ENCODE measurements around the gene SMOC1. TPM values are rescaled to one million over a fixed set of nuclear protein-coding genes. Genes with fewer than 3 reads are reported as not detected.

Gene SMOC1
- total RNA-seq, 1 experiment from 2014 or later, result 0.14 TPM

DNA sequence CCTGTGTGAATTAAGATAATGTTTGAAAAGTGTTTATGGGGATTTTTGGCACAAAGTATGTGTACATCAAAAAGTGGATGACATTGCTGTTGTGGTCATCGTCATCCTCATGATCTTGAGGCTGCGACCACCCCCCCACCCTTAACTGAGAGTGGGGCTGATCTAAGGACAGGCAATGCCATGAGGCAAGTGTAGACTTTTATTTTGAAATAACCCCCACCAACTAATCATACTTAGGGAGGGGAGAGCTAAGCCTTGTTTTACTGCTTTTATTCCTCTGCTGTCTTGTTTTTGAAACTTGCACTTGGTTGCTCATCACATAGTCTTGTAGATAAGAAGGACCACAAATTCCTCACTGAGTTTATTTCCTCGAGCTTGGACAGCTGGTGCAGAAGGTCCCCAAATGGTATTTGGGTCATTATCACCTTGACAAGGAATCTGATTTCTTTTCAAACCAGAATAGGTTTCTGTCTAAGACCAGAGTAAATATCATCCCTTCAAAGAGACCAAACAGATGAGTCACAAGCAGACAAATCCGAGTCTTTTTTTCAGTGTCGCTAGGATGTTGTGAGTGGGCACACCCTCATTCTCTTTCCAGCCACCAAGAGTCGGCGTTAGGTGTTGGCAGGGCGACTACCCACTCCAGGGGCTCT, 23.9 kb upstream of the SMOC1 start:
- peak in 1 of 2 experiments; percentile 32 for DNase-seq
- ChIA-PET POLR2A (no interaction called here), CTCF (no interaction called here)
- peaks cover 10% of the 10 kb centered on the region for H3K4me1 Mint-ChIP-seq (ENCODE audit: low read depth, unreplicated experiment)
- H3K4me3 ChIP-seq (ENCODE audit: low read depth, low read length), result no peak overlapping the region
- no peaks in the 10 kb centered on the region for H3K36me3 ChIP-seq (ENCODE audit: control insufficient read depth, insufficient read depth, low read length)
- peaks cover 2% of the 10 kb centered on the region for H3K36me3 Mint-ChIP-seq (ENCODE audit: insufficient read depth, unreplicated experiment)
- H3K27ac Mint-ChIP-seq (ENCODE audit: unreplicated experiment), result no peak overlapping the region
- H3K9me3 ChIP-seq, result no peaks in the 10 kb centered on the region
- no peak overlapping the region for H3K4me3 Mint-ChIP-seq (ENCODE audit: unreplicated experiment)
- intact Hi-C loops (cut with micrococcal nuclease; ENCODE audit: unreplicated experiment), result no loop called here
- BruUV-seq (replicated peaks), result no TSS peak
- TF ChIP-seq, protein P1, sequence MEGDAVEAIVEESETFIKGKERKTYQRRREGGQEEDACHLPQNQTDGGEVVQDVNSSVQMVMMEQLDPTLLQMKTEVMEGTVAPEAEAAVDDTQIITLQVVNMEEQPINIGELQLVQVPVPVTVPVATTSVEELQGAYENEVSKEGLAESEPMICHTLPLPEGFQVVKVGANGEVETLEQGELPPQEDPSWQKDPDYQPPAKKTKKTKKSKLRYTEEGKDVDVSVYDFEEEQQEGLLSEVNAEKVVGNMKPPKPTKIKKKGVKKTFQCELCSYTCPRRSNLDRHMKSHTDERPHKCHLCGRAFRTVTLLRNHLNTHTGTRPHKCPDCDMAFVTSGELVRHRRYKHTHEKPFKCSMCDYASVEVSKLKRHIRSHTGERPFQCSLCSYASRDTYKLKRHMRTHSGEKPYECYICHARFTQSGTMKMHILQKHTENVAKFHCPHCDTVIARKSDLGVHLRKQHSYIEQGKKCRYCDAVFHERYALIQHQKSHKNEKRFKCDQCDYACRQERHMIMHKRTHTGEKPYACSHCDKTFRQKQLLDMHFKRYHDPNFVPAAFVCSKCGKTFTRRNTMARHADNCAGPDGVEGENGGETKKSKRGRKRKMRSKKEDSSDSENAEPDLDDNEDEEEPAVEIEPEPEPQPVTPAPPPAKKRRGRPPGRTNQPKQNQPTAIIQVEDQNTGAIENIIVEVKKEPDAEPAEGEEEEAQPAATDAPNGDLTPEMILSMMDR (IDR thresholded peaks at IDR 0.05; ENCODE audit: insufficient read depth in 1 of 2, low read depth in 1 of 2, low read length in 1 of 2, severe bottlenecking in 1 of 2, unreplicated experiment in 1 of 2), result no peak
- no peaks in the 10 kb centered on the region for H3K27me3 ChIP-seq (replicated peaks; ENCODE audit: control insufficient read depth, insufficient read depth, low read length)
- H3K4me1 ChIP-seq, result peaks cover 23% of the 10 kb centered on the region
- no peaks in the 10 kb centered on the region for H3K9me3 Mint-ChIP-seq (ENCODE audit: unreplicated experiment)
- no peaks in the 10 kb centered on the region for H3K27me3 Mint-ChIP-seq (ENCODE audit: insufficient read depth, unreplicated experiment)

DNA sequence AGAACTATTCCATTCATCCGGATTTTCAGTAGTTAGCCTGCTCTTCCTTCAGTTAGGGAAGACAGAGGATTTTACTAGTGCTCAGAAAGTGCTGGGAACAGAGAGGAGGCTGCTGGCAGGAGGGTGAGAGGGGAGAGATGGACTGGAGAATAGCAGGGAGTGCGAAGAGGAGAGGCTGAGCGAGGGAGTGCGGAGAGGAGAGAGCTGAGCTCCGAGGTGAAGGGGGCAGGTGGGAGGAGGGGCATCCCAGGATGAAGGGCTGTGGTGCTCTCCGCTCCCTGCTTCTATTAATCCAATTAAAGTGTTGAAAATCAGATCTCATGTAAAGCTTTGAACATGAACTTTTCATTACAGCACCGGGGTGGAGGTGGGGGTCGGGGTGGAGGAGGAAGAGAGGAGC, 20.4 kb upstream of the SMOC1 start:
- H3K27ac Mint-ChIP-seq (ENCODE audit: unreplicated experiment), result no peak overlapping the region
- H3K4me1 Mint-ChIP-seq (ENCODE audit: low read depth, unreplicated experiment), result peaks cover 10% of the 10 kb centered on the region
- TF ChIP-seq, protein P1 (IDR thresholded peaks at IDR 0.05; ENCODE audit: insufficient read depth in 1 of 2, low read depth in 1 of 2, low read length in 1 of 2, severe bottlenecking in 1 of 2, unreplicated experiment in 1 of 2), result no peak
- BruUV-seq (replicated peaks), result no TSS peak
- Histone ChIP-seq H3K27me3 (replicated peaks; ENCODE audit: control insufficient read depth, insufficient read depth, low read length) (no peaks in the 10 kb centered on the region), H3K36me3 (ENCODE audit: control insufficient read depth, insufficient read depth, low read length) (no peaks in the 10 kb centered on the region), H3K9me3 (no peaks in the 10 kb centered on the region), H3K4me3 (ENCODE audit: low read depth, low read length) (no peak overlapping the region), H3K4me1 (peaks cover 22% of the 10 kb centered on the region)
- no peak overlapping the region for H3K4me3 Mint-ChIP-seq (ENCODE audit: unreplicated experiment)
- H3K36me3 Mint-ChIP-seq (ENCODE audit: insufficient read depth, unreplicated experiment), result no peaks in the 10 kb centered on the region
- ChIA-PET CTCF (interaction anchor here (0.9 kb wide), 1 partner anchor 131 kb away, joined by 5 read pairs; no protein-coding TSS in a partner anchor), POLR2A (no interaction called here)
- peaks cover 6% of the 10 kb centered on the region for H3K9me3 Mint-ChIP-seq (ENCODE audit: unreplicated experiment)
- intact Hi-C loops (cut with micrococcal nuclease; ENCODE audit: unreplicated experiment), result no loop called here
- DNase-seq, result no peak
- H3K27me3 Mint-ChIP-seq (ENCODE audit: insufficient read depth, unreplicated experiment), result no peaks in the 10 kb centered on the region

DNA sequence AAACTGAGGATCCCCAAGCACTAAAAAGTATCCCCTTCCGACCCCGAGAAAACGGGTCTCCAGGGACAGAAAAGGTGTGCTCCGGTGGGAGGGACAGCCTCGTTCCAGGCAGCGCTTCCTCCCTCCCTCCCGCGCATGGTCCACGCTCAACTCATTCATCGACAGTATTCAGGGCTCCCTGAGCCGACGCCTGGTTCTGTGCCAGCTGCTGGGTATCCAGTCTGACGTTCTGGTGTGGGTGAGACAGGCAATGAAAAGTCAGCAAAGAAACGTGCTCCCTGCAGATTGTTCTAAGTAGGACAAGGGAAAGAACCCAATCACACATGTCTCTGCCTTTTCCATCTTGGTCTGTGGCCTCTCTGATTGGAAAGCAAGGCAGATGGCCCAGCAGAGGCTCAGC, 19.6 kb upstream of the SMOC1 start:
- TF ChIP-seq, protein P1 (IDR thresholded peaks at IDR 0.05; ENCODE audit: insufficient read depth in 1 of 2, low read depth in 1 of 2, low read length in 1 of 2, severe bottlenecking in 1 of 2, unreplicated experiment in 1 of 2), result no peak
- POLR2A ChIA-PET, result interaction anchor here (0.6 kb wide), 1 partner anchor 301 kb away, joined by 4 read pairs; no protein-coding TSS in a partner anchor
- CTCF ChIA-PET, result no interaction called here

More for the DNA sequence above, 19.6 kb upstream of the SMOC1 start:
- no peaks in the 10 kb centered on the region for H3K27me3 ChIP-seq (replicated peaks; ENCODE audit: control insufficient read depth, insufficient read depth, low read length)
- peaks cover 7% of the 10 kb centered on the region for H3K4me1 Mint-ChIP-seq (ENCODE audit: low read depth, unreplicated experiment)
- no peak overlapping the region for H3K4me3 Mint-ChIP-seq (ENCODE audit: unreplicated experiment)
- intact Hi-C loops (cut with micrococcal nuclease; ENCODE audit: unreplicated experiment), result no loop called here
- no TSS peak for BruUV-seq (replicated peaks)
- peaks cover 14% of the 10 kb centered on the region for H3K9me3 Mint-ChIP-seq (ENCODE audit: unreplicated experiment)
- H3K27ac Mint-ChIP-seq (ENCODE audit: unreplicated experiment), result no peak overlapping the region
- no peaks in the 10 kb centered on the region for H3K27me3 Mint-ChIP-seq (ENCODE audit: insufficient read depth, unreplicated experiment)
- DNase-seq, result no peak
- no peak overlapping the region for H3K4me3 ChIP-seq (ENCODE audit: low read depth, low read length)
- no peaks in the 10 kb centered on the region for H3K36me3 Mint-ChIP-seq (ENCODE audit: insufficient read depth, unreplicated experiment)
- H3K9me3 ChIP-seq, result no peaks in the 10 kb centered on the region
- peaks cover 22% of the 10 kb centered on the region for H3K4me1 ChIP-seq
- H3K36me3 ChIP-seq (ENCODE audit: control insufficient read depth, insufficient read depth, low read length), result no peaks in the 10 kb centered on the region

All from Caco-2 (cell line).